NCI-H2227 (cell line): ENCODE data around the gene SYNRG.
"Not testable (repeated sequence)": the region's sequence is repeated elsewhere in the genome, so short reads cannot be mapped to it uniquely, and the experiment has no call there.

Source experiments
- DNase-seq: peaks from one replicate; lab custom pipeline; 2025; ENCODE audit not compliant: unreplicated experiment; lab: John Stamatoyannopoulos, UW

SYNRG gene, protein sequence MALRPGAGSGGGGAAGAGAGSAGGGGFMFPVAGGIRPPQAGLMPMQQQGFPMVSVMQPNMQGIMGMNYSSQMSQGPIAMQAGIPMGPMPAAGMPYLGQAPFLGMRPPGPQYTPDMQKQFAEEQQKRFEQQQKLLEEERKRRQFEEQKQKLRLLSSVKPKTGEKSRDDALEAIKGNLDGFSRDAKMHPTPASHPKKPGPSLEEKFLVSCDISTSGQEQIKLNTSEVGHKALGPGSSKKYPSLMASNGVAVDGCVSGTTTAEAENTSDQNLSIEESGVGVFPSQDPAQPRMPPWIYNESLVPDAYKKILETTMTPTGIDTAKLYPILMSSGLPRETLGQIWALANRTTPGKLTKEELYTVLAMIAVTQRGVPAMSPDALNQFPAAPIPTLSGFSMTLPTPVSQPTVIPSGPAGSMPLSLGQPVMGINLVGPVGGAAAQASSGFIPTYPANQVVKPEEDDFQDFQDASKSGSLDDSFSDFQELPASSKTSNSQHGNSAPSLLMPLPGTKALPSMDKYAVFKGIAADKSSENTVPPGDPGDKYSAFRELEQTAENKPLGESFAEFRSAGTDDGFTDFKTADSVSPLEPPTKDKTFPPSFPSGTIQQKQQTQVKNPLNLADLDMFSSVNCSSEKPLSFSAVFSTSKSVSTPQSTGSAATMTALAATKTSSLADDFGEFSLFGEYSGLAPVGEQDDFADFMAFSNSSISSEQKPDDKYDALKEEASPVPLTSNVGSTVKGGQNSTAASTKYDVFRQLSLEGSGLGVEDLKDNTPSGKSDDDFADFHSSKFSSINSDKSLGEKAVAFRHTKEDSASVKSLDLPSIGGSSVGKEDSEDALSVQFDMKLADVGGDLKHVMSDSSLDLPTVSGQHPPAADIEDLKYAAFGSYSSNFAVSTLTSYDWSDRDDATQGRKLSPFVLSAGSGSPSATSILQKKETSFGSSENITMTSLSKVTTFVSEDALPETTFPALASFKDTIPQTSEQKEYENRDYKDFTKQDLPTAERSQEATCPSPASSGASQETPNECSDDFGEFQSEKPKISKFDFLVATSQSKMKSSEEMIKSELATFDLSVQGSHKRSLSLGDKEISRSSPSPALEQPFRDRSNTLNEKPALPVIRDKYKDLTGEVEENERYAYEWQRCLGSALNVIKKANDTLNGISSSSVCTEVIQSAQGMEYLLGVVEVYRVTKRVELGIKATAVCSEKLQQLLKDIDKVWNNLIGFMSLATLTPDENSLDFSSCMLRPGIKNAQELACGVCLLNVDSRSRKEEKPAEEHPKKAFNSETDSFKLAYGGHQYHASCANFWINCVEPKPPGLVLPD (N-terminal part only)

DNA sequence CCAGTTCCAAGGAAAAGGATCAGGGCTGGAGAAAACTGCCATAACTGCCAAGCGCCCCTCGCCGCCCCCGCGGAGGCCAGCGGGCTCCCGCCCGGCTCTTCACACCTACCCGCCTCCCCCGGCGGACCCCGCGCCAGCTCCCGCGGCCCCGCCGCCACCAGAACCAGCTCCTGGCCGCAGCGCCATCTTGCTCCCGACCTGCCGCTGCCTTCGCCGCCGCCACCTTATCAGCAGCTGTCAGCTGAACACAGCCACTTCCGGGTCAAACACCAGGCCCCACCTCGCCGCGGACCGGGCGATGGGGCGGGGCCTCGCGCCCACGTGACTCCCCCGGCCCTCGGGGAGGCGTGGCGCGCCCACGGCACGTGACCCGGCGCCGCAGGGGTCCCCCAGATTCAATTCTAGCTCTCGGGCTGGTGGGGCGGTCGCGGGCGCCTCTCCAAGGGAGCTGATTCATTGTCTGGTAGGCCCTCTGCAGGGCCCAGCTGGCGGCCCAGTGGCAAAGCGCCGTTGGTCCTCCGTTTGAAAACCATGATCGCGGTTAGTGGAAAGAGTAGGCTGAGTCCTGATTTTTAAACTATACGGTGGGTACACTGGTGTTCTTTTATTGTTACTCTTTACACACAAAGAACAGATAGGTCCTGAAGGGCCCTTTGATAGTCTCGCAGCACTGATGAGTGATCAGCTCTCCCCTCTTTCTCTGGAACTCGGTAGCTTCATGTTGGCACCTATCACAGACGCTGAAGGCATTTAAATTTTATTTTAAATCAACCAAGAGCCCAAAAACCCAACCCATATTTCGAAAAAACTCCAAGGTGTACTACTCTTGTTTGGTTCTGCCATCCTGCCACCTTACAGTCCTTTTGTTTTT lies at the start of gene SYNRG:
TSS of gene SYNRG (minus strand) at position 249 of the 871 bp plus-strand sequence. CDS start at position 186, 63 bp downstream.
- peak; percentile 98 for DNase-seq

- DNase-seq, result no peak
These were observed 48.0 kb upstream of the SYNRG start for GRCh38 chr17:37657202-37657601.

DNA sequence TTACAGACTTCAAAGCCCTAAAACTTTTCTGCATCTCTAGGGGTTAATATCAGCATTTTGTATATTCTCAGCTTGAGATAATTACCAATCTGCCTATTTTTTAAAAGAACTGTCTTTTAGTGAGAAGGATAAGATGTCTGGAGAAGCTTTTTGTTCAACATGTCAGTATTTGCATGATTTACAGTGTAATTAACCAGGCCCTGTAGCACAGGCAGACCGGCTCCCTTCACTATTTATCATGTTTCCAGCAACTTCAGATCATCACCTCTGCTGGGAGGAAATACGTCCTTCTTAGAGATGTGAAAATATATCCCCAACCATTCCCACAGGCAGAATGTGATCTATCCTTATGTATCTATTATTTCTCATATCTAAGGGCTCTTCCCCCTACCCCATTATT lies 42.6 kb upstream of the SYNRG start:
- no peak for DNase-seq

- peak; percentile 7 for DNase-seq
These were observed 41.3 kb upstream of the SYNRG start for GRCh38 chr17:37650419-37651003.

DNA sequence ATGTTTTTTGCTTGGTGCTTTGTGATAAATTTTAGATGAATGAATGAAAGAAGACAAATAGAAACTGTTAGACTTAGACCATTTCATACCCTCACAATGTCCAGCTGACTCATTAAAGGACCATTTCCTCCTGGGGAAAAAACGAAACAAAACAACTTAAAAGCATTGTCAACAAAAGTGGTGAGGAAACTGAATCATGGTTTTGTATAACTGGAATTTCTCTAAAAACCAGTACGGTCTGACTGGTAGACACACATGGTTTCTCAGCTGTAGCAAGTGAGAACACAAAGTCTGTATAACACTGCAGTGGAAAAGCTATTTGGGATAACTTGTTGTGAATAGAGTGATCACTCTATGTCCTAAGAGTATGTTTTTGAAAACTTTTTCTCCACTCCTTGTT lies 39.3 kb upstream of the SYNRG start:
- DNase-seq, result no peak

DNA sequence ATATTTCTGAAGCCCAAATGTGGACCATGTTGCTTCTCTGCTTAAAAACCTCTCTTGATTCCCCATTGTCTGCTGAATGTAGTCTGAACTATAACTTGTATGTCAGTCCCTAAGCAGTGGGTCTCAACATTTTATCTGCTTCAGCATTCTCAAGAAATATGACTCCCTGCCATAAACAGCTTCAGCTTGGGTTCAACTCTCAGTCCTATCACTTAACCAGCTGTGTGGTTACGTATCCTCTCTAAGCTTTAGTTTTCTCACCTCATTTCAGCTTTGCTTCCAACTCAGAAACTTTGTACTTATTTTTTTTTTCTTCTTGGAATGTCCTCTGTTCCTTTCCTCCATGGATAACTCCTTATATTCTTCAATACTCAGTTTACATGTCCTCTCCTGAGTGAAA lies 38.6 kb upstream of the SYNRG start:
- DNase-seq, result no peak

DNA sequence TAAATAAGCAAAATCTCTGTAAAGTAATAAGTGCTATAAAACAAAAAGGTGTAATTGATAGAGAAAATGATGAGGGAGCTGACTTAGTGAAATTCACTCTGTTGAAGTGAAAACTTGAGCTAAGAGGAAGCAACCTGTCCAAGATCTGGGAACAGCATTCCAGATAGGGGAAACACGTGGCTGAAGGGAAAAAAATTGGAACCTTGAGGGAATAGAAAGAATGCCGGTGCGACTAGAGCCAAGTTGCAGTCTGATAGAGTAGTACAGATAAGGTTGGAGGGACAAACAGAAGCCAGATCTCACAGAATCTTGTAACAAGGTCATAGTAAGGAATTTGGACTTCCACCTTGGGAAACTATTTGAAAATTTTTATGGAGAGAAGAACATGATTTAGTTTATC lies 34.7 kb upstream of the SYNRG start:
- DNase-seq, result no peak

- peak; percentile 94 for DNase-seq
These were observed 34.0 kb upstream of the SYNRG start, which contains the start of gene DDX52 for GRCh38 chr17:37643118-37643766. Gene DDX52 (minus strand): TSS chr17:37643446. CDS start chr17:37643420, 26 bp downstream.

DNA sequence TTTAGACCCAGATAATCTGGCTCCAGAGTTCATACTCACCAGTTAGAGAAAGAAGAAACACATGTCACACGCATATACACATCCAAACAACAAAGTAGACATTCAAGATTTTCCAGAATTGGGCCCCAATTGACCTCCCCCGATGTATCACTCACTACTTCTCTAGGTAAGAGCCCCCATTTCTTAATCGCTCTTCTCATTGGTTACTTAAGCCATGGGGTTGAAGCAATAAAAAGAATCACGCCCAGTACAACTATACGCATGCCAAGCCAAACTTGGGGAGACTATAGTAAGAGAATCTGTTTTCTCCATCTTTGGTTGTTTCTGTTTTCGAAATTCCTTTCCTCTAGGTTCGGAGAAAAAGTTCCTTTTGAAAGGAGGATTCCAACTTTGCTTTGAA lies 33.5 kb upstream of the SYNRG start:
- DNase-seq, result peak; percentile 30

DNA sequence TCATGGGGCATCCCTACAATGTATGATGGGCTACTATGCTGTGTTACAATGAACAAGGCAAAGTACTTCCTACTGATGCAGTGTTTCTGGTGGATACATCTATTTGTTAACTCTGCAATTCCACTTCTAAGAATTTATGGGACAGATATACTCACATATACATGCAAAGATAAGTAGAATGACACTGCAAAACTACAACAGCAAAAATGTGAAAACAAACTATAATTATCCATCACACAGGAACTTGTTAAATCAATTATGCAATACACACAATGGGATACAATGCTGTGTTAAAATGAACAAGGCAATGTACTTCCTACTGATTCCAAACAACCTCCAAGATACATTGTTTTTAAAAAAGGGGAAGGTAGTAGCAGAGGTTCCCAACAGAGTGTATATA lies 30.8 kb upstream of the SYNRG start:
- no peak for DNase-seq

GRCh38 chr17:37637956-37638355 lies 28.7 kb upstream of the SYNRG start:
- no peak for DNase-seq

DNA sequence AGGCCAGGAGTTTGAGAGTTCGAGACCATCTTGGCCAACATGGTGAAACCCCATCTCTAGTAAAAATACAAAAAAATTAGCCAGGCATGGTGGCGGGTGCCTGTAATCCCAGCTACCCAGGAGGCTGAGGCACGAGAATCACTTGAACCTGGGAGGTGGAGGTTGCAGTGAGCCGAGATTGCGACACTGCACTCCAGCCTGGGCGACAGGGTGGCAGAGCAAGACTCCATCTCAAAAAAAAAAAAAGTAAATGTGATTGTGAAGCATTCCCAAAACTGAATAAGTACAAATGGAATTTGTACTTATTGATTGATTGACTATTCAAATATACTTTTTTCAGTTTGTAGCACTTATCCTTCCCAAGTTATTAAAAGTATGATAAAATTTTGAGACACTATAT lies 7.2 kb upstream of the SYNRG start:
- DNase-seq, result not testable (repeated sequence)

DNA sequence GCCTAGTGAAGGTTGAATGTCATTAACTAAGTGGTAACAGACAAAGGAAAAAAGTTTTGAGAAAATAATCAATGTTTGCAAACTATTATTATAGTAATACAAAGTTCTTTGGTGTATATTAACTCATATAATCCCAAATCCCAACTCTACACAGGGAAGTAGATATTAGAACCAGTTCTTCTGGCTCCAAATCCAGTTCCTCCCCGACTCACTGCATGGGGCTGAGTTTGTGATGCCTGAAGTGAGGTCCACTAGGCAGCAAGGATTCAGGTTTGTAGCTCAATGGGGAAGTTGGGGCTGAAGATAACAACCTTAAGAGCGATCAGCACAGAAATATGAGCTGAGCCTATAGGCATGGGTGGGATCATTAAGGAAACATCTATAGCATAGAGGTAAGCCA lies 5.6 kb upstream of the SYNRG start:
- DNase-seq, result no peak

GRCh38 chr17:37614391-37614790 lies 5.2 kb upstream of the SYNRG start:
- no peak for DNase-seq

DNA sequence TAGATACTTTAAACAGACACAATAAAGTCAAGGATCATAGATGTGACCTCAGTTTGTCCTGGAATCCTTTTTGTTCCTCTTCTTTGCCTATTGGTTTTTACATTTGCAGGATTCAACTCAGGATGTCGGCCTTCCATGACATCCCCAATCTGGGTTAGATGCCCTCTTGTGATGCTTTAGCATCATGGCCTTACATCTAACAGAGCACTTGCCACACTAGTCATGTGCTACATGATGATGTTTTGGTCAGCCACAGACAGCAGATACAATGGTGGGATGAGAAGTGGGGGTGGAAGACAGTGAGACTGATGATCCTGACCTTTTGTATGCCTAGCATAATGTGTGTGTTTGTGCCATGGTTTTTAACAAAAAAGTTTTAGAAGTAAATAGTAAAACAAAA lies 1.8 kb upstream of the SYNRG start:
- DNase-seq, result no peak

DNA sequence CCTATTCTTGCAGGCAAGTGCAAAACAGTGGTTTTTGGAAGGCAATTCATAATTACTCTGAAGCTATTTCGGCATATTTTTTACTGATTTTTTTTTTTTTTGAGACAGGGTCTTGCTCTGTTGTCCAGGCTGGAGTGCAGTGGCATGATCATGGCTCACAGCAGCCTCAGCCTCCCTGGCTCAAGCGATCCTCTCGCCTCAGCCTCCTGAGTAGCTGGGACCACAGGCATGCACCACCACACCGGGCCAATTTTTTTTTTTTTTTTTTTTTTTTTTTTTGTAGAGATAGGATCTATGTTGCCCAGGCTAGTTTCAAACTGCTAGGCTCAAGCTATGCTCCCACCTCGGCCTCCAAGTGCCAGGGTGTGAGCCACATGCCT lies 813 bp upstream of the SYNRG start:
- not testable (repeated sequence) for DNase-seq

- DNase-seq, result peak; percentile 78
These were observed 658 bp downstream of the SYNRG start for GRCh38 chr17:37608351-37609169.

- DNase-seq, result no peak
These were observed 1.4 kb downstream of the SYNRG start for GRCh38 chr17:37607637-37608331.
